ENCODE measurements around the gene TRIM41.

Gene TRIM41

GRCh38 chr5:181188700-181189362 lies 34.2 kb upstream of the TRIM41 start:
- Histone ChIP-seq H3K36me3 (ENCODE audit: control insufficient read depth in 1 of 2, insufficient read depth in 2 of 2, low read depth in 1 of 2, low read length in 2 of 2) (no peaks in the 10 kb centered on the region), H2BK12ac (ENCODE audit: low read length in 2 of 2) (peak overlapping the region in 1 of 2 experiments; percentile 82), H2BK5ac (ENCODE audit: low read depth, low read length, poor library complexity, severe bottlenecking) (no peak overlapping the region), H3K27ac (ENCODE audit: low read length, poor library complexity, severe bottlenecking) (peak overlapping the region; percentile 64), H3K27me3 (ENCODE audit: control insufficient read depth in 1 of 2, insufficient read depth in 1 of 2, low read length in 2 of 2) (no peaks in the 10 kb centered on the region), H3K9me3 (ENCODE audit: control insufficient read depth, low read length) (no peaks in the 10 kb centered on the region), H2BK120ac (ENCODE audit: low read depth, low read length) (no peak overlapping the region), H4K91ac (ENCODE audit: low read length) (no peak overlapping the region), H4K8ac (ENCODE audit: low read length) (no peak overlapping the region), H3K9ac (ENCODE audit: low read length) (peak overlapping the region; percentile 92), H2AK5ac (ENCODE audit: low read length, severe bottlenecking) (no peak overlapping the region), H3K23ac (ENCODE audit: low read length in 2 of 2) (no peak overlapping the region), H3K4ac (ENCODE audit: low read depth in 1 of 2, low read length in 2 of 2) (no peak overlapping the region), H3K4me2 (ENCODE audit: low read length, poor library complexity, severe bottlenecking) (peak overlapping the region; percentile 99), H2AFZ (ENCODE audit: low read depth, low read length) (peak overlapping the region; percentile 15), H3K18ac (ENCODE audit: low read depth in 1 of 2, low read length in 2 of 2) (peak overlapping the region in 1 of 2 experiments; percentile 89), H3K4me3 (ENCODE audit: insufficient read depth in 1 of 2, low read depth in 1 of 2, low read length in 2 of 2) (peak overlapping the region; percentile 63 to 94), H3K79me1 (replicated peaks; ENCODE audit: low read length, poor library complexity, severe bottlenecking) (no peaks in the 10 kb centered on the region), H3K14ac (ENCODE audit: low read length in 2 of 2) (no peak overlapping the region), H2BK15ac (ENCODE audit: low read depth, poor library complexity, severe bottlenecking) (peak overlapping the region; percentile 41), H3K4me1 (ENCODE audit: control insufficient read depth, insufficient read depth, low read depth, low read length) (peaks cover 18% of the 10 kb centered on the region)
- WGBS = under 1% methylated on average over 30 of the region's 35 CpGs
- peak; percentile 87 for DNase-seq

- no peak overlapping the region for H3K14ac ChIP-seq (ENCODE audit: low read length in 2 of 2)
- H3K27ac ChIP-seq (ENCODE audit: low read length, poor library complexity, severe bottlenecking) = peak overlapping the region; percentile 52
- H3K18ac ChIP-seq (ENCODE audit: low read depth in 1 of 2, low read length in 2 of 2) = peak overlapping the region in 1 of 2 experiments; percentile 45
- H2AFZ ChIP-seq (ENCODE audit: low read depth, low read length) = no peak overlapping the region
- H3K27me3 ChIP-seq (ENCODE audit: control insufficient read depth in 1 of 2, insufficient read depth in 1 of 2, low read length in 2 of 2) = no peaks in the 10 kb centered on the region
- 1% methylated on average over 36 of the region's 41 CpGs for WGBS
- peaks cover 19% of the 10 kb centered on the region for H3K4me1 ChIP-seq (ENCODE audit: control insufficient read depth, insufficient read depth, low read depth, low read length)
- H4K91ac ChIP-seq (ENCODE audit: low read length) = no peak overlapping the region
- no peak overlapping the region for H3K23ac ChIP-seq (ENCODE audit: low read length in 2 of 2)
- H3K4ac ChIP-seq (ENCODE audit: low read depth in 1 of 2, low read length in 2 of 2) = no peak overlapping the region
- H3K9me3 ChIP-seq (ENCODE audit: control insufficient read depth, low read length) = no peaks in the 10 kb centered on the region
- H3K4me2 ChIP-seq (ENCODE audit: low read length, poor library complexity, severe bottlenecking) = peak overlapping the region; percentile 99
- DNase-seq = peak; percentile 71
- no peak overlapping the region for H4K8ac ChIP-seq (ENCODE audit: low read length)
- H2BK15ac ChIP-seq (ENCODE audit: low read depth, poor library complexity, severe bottlenecking) = peak overlapping the region; percentile 75
- peaks cover 0 to 2% of the 10 kb centered on the region in 2 experiments for H3K36me3 ChIP-seq (ENCODE audit: control insufficient read depth in 1 of 2, insufficient read depth in 2 of 2, low read depth in 1 of 2, low read length in 2 of 2)
- peak overlapping the region; percentile 63 to 94 for H3K4me3 ChIP-seq (ENCODE audit: insufficient read depth in 1 of 2, low read depth in 1 of 2, low read length in 2 of 2)
- H3K79me1 ChIP-seq (replicated peaks; ENCODE audit: low read length, poor library complexity, severe bottlenecking) = peaks cover 2% of the 10 kb centered on the region
- H2BK12ac ChIP-seq (ENCODE audit: low read length in 2 of 2) = no peak overlapping the region
- peak overlapping the region; percentile 92 for H3K9ac ChIP-seq (ENCODE audit: low read length)
- H2AK5ac ChIP-seq (ENCODE audit: low read length, severe bottlenecking) = no peak overlapping the region
- no peak overlapping the region for H2BK5ac ChIP-seq (ENCODE audit: low read depth, low read length, poor library complexity, severe bottlenecking)
- no peak overlapping the region for H2BK120ac ChIP-seq (ENCODE audit: low read depth, low read length)
These were observed 33.6 kb upstream of the TRIM41 start for GRCh38 chr5:181189363-181189961.

- H2BK15ac ChIP-seq (ENCODE audit: low read depth, poor library complexity, severe bottlenecking) = no peak overlapping the region
- H3K27me3 ChIP-seq (ENCODE audit: control insufficient read depth in 1 of 2, insufficient read depth in 1 of 2, low read length in 2 of 2) = no peaks in the 10 kb centered on the region
- DNase-seq = peak; percentile 31
- H2AFZ ChIP-seq (ENCODE audit: low read depth, low read length) = no peak overlapping the region
- peaks cover 21% of the 10 kb centered on the region for H3K4me1 ChIP-seq (ENCODE audit: control insufficient read depth, insufficient read depth, low read depth, low read length)
- peak overlapping the region; percentile 5 for H4K8ac ChIP-seq (ENCODE audit: low read length)
- no peak overlapping the region for H3K4ac ChIP-seq (ENCODE audit: low read depth in 1 of 2, low read length in 2 of 2)
- H3K9ac ChIP-seq (ENCODE audit: low read length) = peak overlapping the region; percentile 92
- H2AK5ac ChIP-seq (ENCODE audit: low read length, severe bottlenecking) = no peak overlapping the region
- no peak overlapping the region for H4K91ac ChIP-seq (ENCODE audit: low read length)
- peaks cover 5% of the 10 kb centered on the region for H3K79me1 ChIP-seq (replicated peaks; ENCODE audit: low read length, poor library complexity, severe bottlenecking)
- H2BK12ac ChIP-seq (ENCODE audit: low read length in 2 of 2) = no peak overlapping the region
- H3K9me3 ChIP-seq (ENCODE audit: control insufficient read depth, low read length) = no peaks in the 10 kb centered on the region
- no peak overlapping the region for H2BK5ac ChIP-seq (ENCODE audit: low read depth, low read length, poor library complexity, severe bottlenecking)
- H3K4me3 ChIP-seq (ENCODE audit: insufficient read depth in 1 of 2, low read depth in 1 of 2, low read length in 2 of 2) = peak overlapping the region; percentile 63 to 94
- H3K23ac ChIP-seq (ENCODE audit: low read length in 2 of 2) = no peak overlapping the region
- peak overlapping the region; percentile 99 for H3K4me2 ChIP-seq (ENCODE audit: low read length, poor library complexity, severe bottlenecking)
- H3K36me3 ChIP-seq (ENCODE audit: control insufficient read depth in 1 of 2, insufficient read depth in 2 of 2, low read depth in 1 of 2, low read length in 2 of 2) = peaks cover 0 to 9% of the 10 kb centered on the region in 2 experiments
- H2BK120ac ChIP-seq (ENCODE audit: low read depth, low read length) = no peak overlapping the region
- H3K18ac ChIP-seq (ENCODE audit: low read depth in 1 of 2, low read length in 2 of 2) = no peak overlapping the region
- peak overlapping the region in 1 of 2 experiments; percentile 14 for H3K14ac ChIP-seq (ENCODE audit: low read length in 2 of 2)
- WGBS = 3% methylated on average over 52 of the region's 52 CpGs
- H3K27ac ChIP-seq (ENCODE audit: low read length, poor library complexity, severe bottlenecking) = no peak overlapping the region
These were observed 32.9 kb upstream of the TRIM41 start for GRCh38 chr5:181189962-181190710.
